GM21619 (cell line): ENCODE data around the gene FADS2.

ENCODE experiments used
- ATAC-seq: cut with Tn5 transposase; IDR thresholded peaks from one replicate; pipeline ENCODE4 v1.9.1; 2021; ENCODE audit not compliant: unreplicated experiment

The FADS2 gene

GRCh38 chr11:61820174-61820573 lies 7.9 kb upstream of the FADS2 start:
- no peak for ATAC-seq

DNA sequence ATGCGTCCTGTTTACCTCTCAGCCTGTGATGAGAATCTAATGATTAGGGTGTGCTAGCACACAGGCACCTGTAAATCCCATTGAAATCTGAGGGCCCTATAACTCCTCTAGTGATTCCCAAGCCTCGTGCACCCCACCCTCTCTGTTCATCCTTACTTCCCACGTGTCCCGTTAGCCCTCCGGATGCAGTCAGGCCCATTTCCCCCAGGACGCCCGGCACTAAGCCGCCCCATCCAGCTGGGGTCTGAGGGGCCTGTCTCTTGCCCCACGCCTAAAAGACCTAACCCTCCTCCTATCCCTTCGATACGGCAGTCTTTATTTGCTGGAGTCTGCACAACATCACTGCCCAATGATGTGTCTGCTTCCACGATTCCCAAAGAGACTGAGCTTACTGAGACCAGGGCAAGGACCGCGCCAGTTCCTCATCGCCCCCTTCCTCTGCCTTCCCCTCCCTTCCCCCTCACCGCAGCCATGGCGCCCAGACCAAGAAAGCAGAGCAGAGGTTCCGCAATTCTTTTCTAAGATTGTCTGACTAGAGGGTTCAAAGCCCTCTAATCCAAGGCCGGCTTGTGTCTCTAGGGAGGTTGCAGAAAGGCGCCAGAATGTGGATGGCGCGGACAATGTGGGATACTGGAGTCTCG lies 1.1 kb upstream of the FADS2 start:
- ATAC-seq: no peak

DNA sequence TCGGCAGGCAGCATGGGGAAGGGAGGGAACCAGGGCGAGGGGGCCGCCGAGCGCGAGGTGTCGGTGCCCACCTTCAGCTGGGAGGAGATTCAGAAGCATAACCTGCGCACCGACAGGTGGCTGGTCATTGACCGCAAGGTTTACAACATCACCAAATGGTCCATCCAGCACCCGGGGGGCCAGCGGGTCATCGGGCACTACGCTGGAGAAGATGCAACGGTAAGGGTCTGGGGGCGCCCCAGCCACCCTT lies 204 bp downstream of the FADS2 start:
- ATAC-seq: peak; percentile 0

DNA sequence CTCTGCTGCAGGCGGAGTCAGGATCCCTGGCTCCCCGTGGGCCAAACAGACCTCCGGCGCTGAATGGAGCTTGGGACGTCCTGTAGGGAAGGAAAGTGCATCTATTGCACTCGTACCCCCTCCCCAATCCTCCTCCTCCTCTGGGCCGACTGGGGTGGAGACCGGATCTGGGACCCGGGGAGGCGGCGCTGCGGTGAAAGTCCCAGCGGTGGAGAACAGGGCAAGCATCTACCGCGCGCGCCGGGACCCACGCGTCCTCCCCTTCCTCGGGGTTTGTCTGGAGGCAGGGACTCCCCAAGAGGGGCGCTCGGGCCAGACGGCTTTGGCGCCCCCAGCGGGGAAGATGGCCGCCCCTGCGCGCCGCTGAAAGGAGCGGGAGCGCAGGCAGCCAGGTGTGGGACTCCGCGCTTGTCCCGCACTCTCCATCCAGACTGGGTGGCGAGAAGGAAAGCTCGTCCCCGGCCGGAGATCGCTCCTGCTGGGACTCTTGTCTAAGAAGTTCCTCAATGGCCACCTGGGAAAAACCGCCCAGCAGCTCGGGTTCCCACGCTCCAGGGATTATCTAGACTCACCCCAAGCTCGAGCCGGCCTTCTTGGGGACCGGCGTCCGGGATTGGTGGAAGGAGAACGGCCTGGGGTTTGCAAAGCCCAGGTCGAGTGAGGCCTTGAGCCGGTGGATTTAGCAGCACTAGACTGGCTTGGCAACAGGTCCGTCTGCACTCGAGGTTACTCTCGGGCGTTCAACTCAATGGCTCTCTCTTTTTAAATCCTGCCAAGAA lies 718 bp downstream of the FADS2 start:
- peak; percentile 15 for ATAC-seq

DNA sequence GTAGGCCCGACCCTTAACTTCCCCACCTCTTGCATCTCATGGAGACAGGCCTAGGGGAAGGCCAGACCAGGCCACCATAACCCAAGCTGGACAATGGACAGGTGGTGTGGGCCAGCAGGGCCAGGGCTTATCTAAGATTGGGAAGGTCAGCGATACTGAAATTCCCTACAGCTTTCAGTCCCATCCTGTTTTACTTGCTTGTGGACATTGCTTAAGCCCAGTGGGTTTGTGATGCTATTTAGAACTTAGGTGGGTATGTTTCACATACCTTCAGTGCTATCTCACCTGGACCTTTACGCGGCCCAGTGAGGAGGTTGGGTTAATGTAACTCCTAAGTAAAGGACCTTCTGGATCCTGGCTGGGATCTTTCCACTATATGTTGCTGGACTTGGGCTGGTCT lies 1.7 kb downstream of the FADS2 start:
- no peak for ATAC-seq

GRCh38 chr11:61830237-61831105 lies 2.4 kb downstream of the FADS2 start:
- ATAC-seq: no peak

DNA sequence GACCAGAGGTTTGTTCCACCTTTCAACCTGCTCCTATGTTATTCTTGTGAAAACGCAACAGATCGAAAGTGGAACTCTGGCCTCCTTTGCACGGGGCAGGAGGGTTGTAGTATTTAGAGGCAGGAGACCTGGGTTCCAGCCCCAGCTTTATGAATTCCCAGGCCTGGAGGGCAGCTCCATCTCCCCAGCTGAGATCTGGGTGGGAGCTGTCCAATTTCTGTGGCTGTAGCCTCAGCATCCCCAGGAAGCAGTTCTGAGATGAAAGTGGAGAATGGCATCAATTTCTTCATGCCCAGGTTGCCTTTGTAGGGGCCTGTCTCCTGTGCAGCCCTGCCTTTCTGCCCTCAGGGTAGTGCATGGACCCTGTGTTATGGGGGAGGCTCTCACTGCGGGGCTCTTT lies 4.1 kb downstream of the FADS2 start:
- no peak for ATAC-seq

GRCh38 chr11:61832754-61833153 lies 4.7 kb downstream of the FADS2 start:
- no peak for ATAC-seq

DNA sequence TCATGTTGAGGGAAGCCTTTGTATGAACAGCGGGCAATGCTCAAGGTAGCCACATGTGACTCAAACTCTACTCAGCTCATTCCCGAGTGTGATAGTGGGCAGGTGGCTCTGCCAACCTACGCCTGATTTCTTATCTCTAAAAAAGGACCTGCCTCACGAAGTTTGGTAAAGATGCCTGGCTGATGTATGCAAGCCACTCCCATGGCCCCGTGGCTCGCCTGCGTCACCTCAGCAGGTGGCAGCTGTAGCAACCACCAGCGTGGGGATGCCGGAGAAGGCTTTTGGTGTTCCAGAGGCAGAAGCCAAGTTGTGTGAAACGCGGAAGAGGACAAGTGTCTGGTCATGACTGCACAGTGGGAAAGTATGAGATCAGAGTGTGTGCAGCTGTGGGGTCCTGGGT lies 5.4 kb downstream of the FADS2 start:
- ATAC-seq: no peak

DNA sequence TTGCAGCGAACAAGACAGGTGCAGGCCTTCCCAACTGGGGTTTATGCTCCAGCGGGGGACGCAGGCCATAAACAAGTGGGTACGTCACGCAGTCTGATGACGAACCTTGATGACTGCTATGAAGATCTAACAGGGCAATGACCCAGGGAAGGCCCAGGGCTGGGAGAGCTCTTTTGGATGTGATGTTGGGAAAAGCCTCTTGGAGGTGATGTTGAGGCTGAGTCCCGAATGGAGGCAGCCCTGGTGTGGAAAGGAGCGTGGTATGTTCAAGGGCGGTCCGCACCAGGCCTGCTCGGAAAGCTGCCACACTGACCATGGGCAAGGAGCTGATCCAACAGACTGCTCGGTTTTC lies 5.8 kb downstream of the FADS2 start:
- no peak for ATAC-seq

DNA sequence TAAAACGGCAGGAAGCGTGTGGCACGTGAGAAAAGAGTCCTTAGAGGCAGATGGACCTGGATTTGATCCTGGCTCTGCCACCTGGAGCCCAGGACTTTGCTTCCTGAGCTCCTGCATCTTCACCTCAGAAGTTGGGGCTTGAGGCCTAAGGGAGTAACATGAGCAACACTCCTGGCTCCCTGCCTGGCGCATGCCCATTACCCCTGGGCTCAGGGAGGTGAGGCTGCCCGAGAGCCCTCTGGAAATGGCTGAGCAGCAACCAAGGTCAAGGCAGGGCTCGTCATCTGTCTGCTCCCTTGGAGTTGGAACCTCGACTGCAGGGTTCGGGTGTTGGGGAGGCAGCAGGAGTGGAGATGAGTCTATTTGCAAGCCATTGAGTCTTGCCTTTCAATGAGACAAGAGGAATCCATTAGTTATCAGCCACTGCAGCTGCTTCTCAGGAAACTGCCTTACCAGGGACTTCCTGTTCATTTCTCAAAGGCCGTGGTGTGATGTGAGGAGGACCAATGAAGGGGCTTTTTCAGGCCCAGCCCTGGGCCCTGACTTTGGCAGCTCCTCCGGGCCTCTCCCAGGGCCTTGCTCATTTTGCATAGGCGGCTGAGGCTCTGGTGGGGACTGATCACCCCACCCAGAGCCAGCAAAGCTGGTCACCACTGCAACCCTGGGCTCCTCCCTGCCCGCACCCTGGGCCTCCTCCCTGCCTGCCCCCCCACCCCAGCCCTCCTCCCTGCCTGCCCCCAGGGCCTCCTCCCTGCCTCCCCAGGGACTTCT lies 6.4 kb downstream of the FADS2 start:
- ATAC-seq: peak; percentile 94

DNA sequence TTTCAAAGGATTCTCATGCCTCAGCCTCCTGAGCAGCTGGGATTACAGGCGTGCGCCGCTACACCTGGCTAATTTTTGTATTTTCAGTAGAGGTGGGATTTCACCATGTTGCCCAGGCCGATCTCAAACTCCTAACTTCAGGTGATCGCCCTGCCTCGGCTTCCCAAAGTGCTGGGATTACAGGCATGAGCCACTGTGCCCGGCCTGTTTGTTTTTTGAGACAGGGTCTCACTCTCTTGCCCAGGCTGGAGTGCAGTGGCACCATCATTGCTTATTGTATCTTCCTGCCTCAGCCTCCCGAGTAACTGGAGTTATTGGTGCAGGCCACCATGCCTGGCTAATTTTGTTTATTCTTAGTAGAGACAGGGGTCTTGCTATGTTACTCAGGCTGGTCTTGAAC lies 8.1 kb downstream of the FADS2 start:
- ATAC-seq: no peak

DNA sequence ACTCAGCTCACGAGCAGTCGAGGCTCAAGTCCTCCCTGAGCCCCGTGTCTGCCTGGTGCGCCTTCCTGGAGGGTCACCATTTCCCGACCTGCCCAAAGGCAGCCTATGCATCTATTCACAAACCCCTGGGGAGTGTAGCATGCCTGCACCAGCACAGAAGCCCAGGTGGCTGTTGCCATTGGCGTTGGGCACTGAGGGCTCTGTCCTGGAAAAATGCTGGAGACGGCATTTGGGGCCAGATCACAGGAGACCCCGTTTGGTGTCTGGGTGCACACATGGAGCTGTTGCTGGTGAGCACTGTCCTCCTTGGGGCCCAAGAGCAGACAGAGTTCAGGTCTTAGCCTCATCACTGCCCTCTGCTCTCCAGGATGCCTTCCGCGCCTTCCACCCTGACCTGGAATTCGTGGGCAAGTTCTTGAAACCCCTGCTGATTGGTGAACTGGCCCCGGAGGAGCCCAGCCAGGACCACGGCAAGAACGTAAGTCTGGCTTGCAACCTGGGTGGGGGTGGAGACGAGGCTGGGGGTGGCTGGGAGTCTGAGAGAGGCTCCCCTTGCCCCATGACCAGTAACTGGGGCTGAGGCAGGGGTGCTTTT lies 9.4 kb downstream of the FADS2 start:
- ATAC-seq: no peak

DNA sequence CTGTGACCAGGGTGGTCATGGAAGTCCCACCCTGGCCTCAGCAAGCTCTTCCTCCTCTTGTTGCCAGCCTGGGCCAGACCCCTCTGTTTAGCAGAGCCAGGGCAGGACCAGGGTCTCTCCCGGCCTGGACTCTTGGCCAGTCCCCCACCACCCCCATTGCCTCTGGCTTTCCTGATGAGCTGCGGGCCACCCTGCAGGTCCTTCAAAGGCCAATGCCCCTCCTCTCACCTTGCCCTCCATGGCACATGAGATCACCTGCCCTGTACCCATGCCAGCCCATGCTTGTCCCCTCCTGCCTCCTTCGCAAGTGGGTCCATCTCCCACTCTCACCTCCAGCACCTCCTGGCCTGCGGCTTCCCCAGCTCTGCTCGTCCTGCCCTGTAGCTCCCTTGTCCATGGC lies 10.4 kb downstream of the FADS2 start:
- no peak for ATAC-seq

- ATAC-seq: no peak
These were observed 10.8 kb downstream of the FADS2 start for GRCh38 chr11:61838921-61839320.

- no peak for ATAC-seq
These were observed 11.6 kb downstream of the FADS2 start for GRCh38 chr11:61839742-61840141.

DNA sequence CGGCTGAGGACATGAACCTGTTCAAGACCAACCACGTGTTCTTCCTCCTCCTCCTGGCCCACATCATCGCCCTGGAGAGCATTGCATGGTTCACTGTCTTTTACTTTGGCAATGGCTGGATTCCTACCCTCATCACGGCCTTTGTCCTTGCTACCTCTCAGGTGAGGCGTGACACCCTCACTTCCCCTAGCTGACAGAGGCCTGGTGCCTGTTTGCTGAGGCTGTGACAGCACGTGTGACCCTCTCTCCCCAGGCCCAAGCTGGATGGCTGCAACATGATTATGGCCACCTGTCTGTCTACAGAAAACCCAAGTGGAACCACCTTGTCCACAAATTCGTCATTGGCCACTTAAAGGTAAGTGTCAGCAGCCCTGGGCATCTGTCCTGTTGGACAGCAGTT lies 12.3 kb downstream of the FADS2 start:
- ATAC-seq: no peak

GRCh38 chr11:61841636-61842527 lies 13.8 kb downstream of the FADS2 start:
- ATAC-seq: no peak

GRCh38 chr11:61842528-61842820 lies 14.4 kb downstream of the FADS2 start:
- ATAC-seq: no peak

GRCh38 chr11:61844909-61845565 lies 16.9 kb downstream of the FADS2 start:
- no peak for ATAC-seq
